ENCODE results near the gene VDAC1. TPM values are rescaled to one million over a fixed set of nuclear protein-coding genes. Genes with fewer than 3 reads are reported as not detected.

VDAC1 gene
- total and polyA plus RNA-seq, 2 of the 8 experiments (the other 6 are each of a cell fraction or from before 2014, with no cell fraction given): 111 to 301 TPM

GRCh38 chr5:134004626-134005416 lies at the start of gene VDAC1 (continued):
- TF ChIP-seq RNF2 (IDR thresholded peaks at IDR 0.05; ENCODE audit: borderline replicate concordance, low read depth, low read length, missing control alignments, poor library complexity, severe bottlenecking) (no peak), TBP (IDR thresholded peaks at IDR 0.05; ENCODE audit: low read depth, low read length) (peak; percentile 68; the same call in 1 of the 2 replicates), POLR2AphosphoS5 (IDR thresholded peaks at IDR 0.05; ENCODE audit: low read depth, low read length) (peak; percentile 57), TEAD4 (IDR thresholded peaks at IDR 0.05; ENCODE audit: low read depth, low read length) (no peak), KDM5A (IDR thresholded peaks at IDR 0.05; ENCODE audit: low read length) (no peak), SP1 (IDR thresholded peaks at IDR 0.05; ENCODE audit: low read depth, low read length) (no peak), TAF7 (optimal IDR thresholded peaks at IDR 0.05; ENCODE audit: borderline replicate concordance, low read depth, low read length) (peak; percentile 35)
- TF ChIP-seq, protein P1, sequence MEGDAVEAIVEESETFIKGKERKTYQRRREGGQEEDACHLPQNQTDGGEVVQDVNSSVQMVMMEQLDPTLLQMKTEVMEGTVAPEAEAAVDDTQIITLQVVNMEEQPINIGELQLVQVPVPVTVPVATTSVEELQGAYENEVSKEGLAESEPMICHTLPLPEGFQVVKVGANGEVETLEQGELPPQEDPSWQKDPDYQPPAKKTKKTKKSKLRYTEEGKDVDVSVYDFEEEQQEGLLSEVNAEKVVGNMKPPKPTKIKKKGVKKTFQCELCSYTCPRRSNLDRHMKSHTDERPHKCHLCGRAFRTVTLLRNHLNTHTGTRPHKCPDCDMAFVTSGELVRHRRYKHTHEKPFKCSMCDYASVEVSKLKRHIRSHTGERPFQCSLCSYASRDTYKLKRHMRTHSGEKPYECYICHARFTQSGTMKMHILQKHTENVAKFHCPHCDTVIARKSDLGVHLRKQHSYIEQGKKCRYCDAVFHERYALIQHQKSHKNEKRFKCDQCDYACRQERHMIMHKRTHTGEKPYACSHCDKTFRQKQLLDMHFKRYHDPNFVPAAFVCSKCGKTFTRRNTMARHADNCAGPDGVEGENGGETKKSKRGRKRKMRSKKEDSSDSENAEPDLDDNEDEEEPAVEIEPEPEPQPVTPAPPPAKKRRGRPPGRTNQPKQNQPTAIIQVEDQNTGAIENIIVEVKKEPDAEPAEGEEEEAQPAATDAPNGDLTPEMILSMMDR (IDR thresholded peaks at IDR 0.05; ENCODE audit: control extremely low read depth in 1 of 3, insufficient read depth in 1 of 3, low read depth in 1 of 3, low read length in 3 of 3): no peak

Measured in H1 (cell line).